Mucosa of descending colon (tissue), 3 donors: ENCODE data around the gene GAL. TPM values are rescaled to one million over a fixed set of nuclear protein-coding genes. Genes with fewer than 3 reads are reported as not detected.

Experiments used
- ATAC-seq: fragments of 200-7000 bp; cut with Tn5 transposase; one replicate; pipeline ENCODE4 v1.9.1; 2020; ENCODE audit warnings: mild to moderate bottlenecking, moderate library complexity
- DNase-seq, 3 donors: peaks; one replicate each; pipeline ENCODE4 v3.0.0-alpha.2; 2020
- H3K36me3 ChIP-seq: fragments of 200-600 bp; one replicate; pipeline ENCODE4 v1.8.0; 2021; ENCODE audit warnings: low read depth, mild to moderate bottlenecking
- H3K4me1 ChIP-seq: fragments of 200-600 bp; one replicate; pipeline ENCODE4 v1.8.0; 2021; ENCODE audit warnings: low read depth, mild to moderate bottlenecking
- H3K4me3 ChIP-seq: fragments of 200-600 bp; one replicate; pipeline ENCODE4 v1.8.0; 2021; ENCODE audit warnings: mild to moderate bottlenecking
- H3K9me3 ChIP-seq: fragments of 200-600 bp; one replicate; pipeline ENCODE4 v1.8.0; 2021; ENCODE audit warnings: mild to moderate bottlenecking
- intact Hi-C, 2 donors: fragments of 100-400 bp; cut with DNase I in 1 of 2; cut with micrococcal nuclease in 1 of 2; formaldehyde crosslinking; loops; one replicate each; pipeline versions ENCODE4 v1.11.0 to v1.11.1; 2022; cut with DNase I, micrococcal nuclease
- total RNA-seq, 3 donors: library from RNA; stranded (reverse); fragmentation: NEBNext Ultra II Directional in 2 of 3; extraction: Animal tissue kit (Norgen Biotek cat#: 25700) in 2 of 3; gene quantifications; one replicate each; pipeline versions ENCODE4 v1.2.1 to v1.2.4, GENCODE V29; 2021 to 2023
- TF ChIP-seq, protein P1 (sequence below): fragments of 200-600 bp; IDR thresholded peaks from one replicate; pipeline ENCODE4 v1.8.0; 2022; ENCODE audit warnings: antibody characterized with exemption, mild to moderate bottlenecking
- donor health status: DM: no; HTN: no; CAD: no; lungs with moderate emphysema.
- donor health status: DM: no; HTN: no; CAD: no.
- donor health status: DM: no; HTN: yes; CAD: no.

Gene GAL
- total RNA-seq, 3 donors from 2014 or later = 1.5 to 8.4 (median 2.4) TPM

DNA sequence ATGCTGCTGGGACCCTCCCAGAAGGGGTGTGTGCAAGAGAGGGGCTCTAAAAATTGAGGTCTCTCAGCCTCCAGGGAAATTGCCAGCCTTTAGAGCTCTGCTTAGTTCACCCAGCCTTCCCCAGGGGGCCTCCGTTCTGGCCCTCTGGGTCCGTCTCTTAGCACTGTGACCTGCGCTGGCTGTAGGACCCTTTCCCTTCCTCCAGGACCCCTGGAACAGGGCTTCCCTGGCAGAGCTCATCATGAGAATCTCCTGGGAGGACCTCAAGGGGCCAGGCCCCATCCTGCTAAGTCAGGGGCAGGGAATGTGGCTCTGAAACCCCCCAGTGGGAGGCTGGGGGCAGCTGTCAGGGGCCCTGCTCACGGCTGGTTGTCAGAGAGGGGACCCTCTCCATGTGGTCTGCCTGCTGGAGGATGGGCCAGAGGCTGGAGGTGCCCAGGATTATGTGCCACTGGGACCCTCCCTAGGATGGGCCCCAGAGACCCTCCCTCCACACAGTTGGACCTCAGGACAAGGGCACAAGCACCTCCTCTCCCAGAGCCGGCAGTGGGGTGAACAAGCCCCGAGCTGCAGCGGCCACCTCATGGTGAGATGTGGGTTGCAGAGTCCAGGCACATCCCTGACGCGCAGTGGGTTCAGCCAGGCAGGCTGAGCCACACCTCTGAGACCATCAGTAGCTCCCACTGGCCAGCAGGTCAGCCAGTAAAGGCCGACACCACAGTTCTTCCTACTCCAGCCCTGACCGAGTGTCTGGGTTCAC lies 27.1 kb upstream of the GAL start:
- Histone ChIP-seq H3K36me3 (no peaks in the 10 kb centered on the region), H3K4me3 (no peak overlapping the region), H3K4me1 (no peaks in the 10 kb centered on the region), H3K9me3 (no peaks in the 10 kb centered on the region)
- intact Hi-C loops = no loop called here
- no peak for DNase-seq
- TF ChIP-seq, protein P1, sequence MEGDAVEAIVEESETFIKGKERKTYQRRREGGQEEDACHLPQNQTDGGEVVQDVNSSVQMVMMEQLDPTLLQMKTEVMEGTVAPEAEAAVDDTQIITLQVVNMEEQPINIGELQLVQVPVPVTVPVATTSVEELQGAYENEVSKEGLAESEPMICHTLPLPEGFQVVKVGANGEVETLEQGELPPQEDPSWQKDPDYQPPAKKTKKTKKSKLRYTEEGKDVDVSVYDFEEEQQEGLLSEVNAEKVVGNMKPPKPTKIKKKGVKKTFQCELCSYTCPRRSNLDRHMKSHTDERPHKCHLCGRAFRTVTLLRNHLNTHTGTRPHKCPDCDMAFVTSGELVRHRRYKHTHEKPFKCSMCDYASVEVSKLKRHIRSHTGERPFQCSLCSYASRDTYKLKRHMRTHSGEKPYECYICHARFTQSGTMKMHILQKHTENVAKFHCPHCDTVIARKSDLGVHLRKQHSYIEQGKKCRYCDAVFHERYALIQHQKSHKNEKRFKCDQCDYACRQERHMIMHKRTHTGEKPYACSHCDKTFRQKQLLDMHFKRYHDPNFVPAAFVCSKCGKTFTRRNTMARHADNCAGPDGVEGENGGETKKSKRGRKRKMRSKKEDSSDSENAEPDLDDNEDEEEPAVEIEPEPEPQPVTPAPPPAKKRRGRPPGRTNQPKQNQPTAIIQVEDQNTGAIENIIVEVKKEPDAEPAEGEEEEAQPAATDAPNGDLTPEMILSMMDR = no peak
- ATAC-seq = no peak

DNA sequence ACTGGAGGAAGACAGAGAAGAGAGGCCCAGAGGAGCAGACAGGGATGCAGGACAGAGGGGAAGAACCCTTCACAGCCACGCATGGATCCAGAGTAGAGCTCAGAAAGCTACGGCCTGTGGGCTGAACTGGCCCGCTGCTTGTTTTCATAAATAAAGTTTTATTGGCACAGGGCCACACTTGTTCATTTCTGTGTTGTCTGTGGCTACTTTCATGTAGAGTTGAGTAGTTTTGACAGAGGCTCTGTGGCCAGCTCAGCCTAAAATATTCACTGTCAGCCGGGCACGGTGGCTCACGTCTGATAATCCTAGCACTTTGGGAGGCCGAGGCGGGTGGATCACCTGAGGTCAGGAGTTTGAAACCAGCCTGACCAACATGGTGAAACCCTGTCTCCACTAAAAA lies 26.2 kb upstream of the GAL start:
- intact Hi-C loops = no loop called here
- no peaks in the 10 kb centered on the region for H3K36me3 ChIP-seq
- H3K9me3 ChIP-seq = no peaks in the 10 kb centered on the region
- no peak overlapping the region for H3K4me3 ChIP-seq
- DNase-seq (no peak), ATAC-seq (no peak)
- no peaks in the 10 kb centered on the region for H3K4me1 ChIP-seq
- TF ChIP-seq, protein P1 = no peak

DNA sequence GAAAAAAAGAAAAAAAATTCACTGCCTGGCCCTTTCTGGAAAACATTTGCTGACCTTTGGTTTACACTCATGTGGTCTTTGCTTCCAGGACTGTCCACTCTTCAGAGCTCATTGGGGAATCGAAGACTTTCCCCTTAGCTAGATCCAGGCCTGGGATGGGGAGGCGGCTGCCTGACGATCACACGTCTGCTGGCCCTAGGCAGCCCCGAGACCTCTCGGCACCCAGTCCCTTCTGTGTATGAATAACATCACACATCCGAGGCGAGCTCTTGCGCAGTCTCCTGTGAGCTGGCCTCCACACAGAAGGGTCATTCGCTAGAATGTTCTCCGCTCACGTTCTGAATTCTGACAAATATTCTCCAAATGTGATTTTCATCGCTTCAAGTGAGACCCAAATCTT lies 25.7 kb upstream of the GAL start:
- TF ChIP-seq, protein P1 = no peak
- ATAC-seq = no peak
- no peaks in the 10 kb centered on the region for H3K36me3 ChIP-seq
- intact Hi-C loops = no loop called here
- no peaks in the 10 kb centered on the region for H3K9me3 ChIP-seq
- no peaks in the 10 kb centered on the region for H3K4me1 ChIP-seq
- DNase-seq = peak in 1 of 3 donors; percentile 6
- no peak overlapping the region for H3K4me3 ChIP-seq

DNA sequence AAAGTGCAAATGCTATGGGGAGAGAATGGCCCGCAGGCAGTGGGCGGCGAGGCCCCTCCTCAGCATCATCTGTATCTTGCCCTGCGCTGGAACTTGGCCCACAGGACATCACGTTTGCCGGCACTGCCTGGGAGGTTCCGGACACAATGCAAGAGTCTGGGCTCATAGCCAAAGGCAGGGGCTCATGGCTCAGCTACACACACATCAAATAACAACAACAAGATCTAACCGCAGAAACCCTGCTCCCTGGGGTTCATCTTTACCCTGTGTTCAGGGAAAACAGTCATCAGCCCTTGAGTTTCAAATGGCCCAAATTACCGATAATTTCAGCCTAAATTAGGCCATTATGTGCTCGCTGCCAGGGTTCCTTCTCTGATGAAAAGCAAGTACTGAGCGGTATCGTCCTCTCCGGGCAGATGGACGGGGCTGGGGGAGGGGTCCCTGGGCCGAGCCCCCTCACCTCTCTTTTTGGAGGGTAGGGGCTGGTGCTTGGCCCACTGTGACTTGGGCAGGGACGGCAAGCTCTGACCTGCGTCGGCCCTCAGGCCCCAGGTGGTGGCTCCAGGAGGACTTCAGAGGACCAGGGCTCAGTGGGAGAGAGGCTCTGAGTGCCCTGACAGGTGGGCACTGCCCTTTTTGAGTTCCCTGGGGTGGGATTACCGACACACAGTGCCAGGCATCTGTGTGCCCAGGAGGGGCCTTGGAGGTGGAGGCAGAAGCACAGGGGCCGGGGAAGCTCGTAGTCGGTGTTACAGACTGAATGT lies 25.0 kb upstream of the GAL start:
- Histone ChIP-seq H3K9me3 (no peaks in the 10 kb centered on the region), H3K36me3 (no peaks in the 10 kb centered on the region), H3K4me1 (no peaks in the 10 kb centered on the region), H3K4me3 (no peak overlapping the region)
- ATAC-seq (no peak), DNase-seq (peak in 2 of 3 donors; percentile 22 to 28)
- intact Hi-C loops = no loop called here
- TF ChIP-seq, protein P1 = no peak

DNA sequence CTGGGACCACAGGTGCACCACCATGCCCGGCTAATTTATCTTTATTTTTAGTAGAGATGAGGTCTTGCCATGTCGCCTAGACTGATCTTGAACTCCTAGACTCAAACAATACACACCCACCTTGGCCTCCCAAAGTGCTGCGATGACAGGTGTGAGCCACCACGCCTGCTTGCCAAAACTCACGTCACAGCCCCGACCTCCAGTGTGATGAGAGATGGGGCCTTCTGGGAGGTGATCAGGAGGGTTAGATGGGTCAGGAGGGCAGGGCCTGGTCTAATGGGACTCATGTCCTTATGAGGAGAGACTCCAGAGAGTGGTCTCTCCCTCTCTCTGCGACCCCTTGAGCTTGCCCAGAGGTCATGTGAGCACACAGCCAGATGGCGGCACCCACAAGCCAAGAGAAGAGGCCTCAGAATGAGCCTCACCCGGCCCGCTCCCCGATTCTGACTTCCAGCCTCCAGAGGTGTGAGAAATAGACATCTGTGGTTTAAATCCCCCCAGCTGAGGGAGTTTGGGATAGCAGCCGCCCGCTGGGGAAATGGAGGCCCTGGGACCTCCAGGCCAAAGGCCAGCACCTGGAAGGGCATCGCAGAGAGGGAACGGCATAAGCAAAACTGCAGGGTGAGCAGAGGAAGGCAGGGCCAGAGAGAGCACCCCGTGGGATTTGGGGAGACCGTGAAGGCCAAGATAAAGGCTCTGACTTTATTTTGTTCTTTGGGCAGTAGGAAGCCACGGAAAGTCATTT lies 24.1 kb upstream of the GAL start:
- H3K9me3 ChIP-seq = no peaks in the 10 kb centered on the region
- intact Hi-C loops = no loop called here
- DNase-seq (no peak), ATAC-seq (no peak)
- no peak overlapping the region for H3K4me3 ChIP-seq
- no peaks in the 10 kb centered on the region for H3K4me1 ChIP-seq
- TF ChIP-seq, protein P1 = no peak
- no peaks in the 10 kb centered on the region for H3K36me3 ChIP-seq
